Fibroblast of the aortic adventitia (primary cell): ENCODE results near the gene PCDHA1. TPM values are rescaled to one million over a fixed set of nuclear protein-coding genes. Genes with fewer than 3 reads are reported as not detected.

Experiments
- DNase-seq: peaks from one replicate; pipeline ENCODE4 v3.0.0-alpha.2; 2010; ENCODE audit warnings: low read depth
- H3K4me3 ChIP-seq: 2 replicates; pipeline ENCODE4 v1.5.1; 2011; ENCODE audit warnings: low read depth, mild to moderate bottlenecking, control low read depth, low read length, moderate library complexity
- total RNA-seq: library from RNA; depleted of rRNA; stranded (reverse); fragments of >200 nt; gene quantifications from 2 replicates; pipeline ENCODE4 v1.2.3, GENCODE V29; 2012; ENCODE audit warnings: low replicate concordance
- TF ChIP-seq, protein P1 (sequence below): IDR thresholded peaks from 2 replicates; pipeline ENCODE4 v1.5.1; 2011; ENCODE audit warnings: mild to moderate bottlenecking, low read length, control low read depth, inconsistent platforms; ENCODE audit not compliant: insufficient read depth

PCDHA1 gene
- total RNA-seq, 1 donor = 0.09 TPM

DNA sequence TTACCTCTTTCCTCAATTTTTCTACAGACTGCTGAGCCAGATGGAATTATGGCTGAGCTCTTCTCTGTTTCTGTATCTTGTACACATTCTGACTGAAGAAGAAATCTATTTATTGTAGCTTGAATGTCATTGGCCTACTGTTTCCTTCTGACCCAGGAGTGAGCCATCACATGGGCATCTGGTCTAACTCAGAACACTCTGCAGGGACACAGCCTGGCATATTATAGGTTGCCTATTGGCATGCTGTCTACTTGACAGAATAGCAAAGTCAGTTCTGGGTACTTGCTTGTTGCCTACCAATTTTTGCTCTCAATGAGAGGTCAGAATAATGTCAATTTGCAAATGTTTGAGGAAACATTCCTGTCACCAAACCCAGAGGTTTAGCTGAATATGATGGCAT lies 187.6 kb downstream of the PCDHA1 start:
- H3K4me3 ChIP-seq = no peak overlapping the region
- TF ChIP-seq, protein P1, sequence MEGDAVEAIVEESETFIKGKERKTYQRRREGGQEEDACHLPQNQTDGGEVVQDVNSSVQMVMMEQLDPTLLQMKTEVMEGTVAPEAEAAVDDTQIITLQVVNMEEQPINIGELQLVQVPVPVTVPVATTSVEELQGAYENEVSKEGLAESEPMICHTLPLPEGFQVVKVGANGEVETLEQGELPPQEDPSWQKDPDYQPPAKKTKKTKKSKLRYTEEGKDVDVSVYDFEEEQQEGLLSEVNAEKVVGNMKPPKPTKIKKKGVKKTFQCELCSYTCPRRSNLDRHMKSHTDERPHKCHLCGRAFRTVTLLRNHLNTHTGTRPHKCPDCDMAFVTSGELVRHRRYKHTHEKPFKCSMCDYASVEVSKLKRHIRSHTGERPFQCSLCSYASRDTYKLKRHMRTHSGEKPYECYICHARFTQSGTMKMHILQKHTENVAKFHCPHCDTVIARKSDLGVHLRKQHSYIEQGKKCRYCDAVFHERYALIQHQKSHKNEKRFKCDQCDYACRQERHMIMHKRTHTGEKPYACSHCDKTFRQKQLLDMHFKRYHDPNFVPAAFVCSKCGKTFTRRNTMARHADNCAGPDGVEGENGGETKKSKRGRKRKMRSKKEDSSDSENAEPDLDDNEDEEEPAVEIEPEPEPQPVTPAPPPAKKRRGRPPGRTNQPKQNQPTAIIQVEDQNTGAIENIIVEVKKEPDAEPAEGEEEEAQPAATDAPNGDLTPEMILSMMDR = no peak
- DNase-seq = no peak

DNA sequence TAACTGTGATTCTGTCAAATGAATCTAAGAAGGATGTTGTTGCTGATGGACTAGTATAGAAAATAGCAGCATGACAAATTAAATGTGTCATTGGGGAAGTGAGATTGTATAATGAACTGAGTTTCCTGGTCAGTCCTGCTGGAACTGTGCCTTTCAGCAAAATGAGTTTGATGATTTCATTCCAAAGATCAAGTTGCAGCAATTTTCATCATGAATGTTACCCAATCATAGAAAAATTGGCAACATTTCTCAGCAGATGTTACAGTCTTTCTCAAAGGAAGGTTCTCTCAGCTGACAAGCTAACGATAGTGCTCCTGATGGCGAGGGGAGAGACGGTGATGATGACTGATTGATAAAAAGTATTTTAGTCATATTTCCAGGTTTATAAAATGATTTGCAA lies 191.1 kb downstream of the PCDHA1 start:
- TF ChIP-seq, protein P1 = no peak

DNA sequence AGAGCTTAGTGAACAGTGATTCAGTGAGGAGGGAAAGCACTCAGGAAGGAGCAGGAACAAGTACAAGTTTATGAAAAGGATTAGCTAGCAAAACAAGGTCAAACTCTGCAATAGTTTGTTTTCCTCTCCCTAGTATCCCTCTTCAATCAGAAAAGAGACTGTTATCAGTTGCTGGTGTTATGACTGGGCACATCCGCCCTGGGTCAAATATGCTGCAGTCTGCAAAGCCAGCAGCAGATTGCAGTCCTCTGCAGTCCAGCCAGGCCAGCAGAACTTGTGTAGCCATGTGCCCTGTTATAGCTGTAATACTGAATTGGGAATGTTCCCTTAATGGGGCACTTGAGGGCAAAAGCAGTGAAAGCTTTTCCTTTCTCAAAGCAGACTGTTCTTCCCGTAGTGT lies 192.3 kb downstream of the PCDHA1 start:
- no peak for DNase-seq
- H3K4me3 ChIP-seq = no peak overlapping the region
- TF ChIP-seq, protein P1 = no peak

More for the DNA sequence above, 191.1 kb downstream of the PCDHA1 start:
- DNase-seq = no peak
- no peak overlapping the region for H3K4me3 ChIP-seq

GRCh38 chr5:140978983-140979382 lies 193.0 kb downstream of the PCDHA1 start:
- TF ChIP-seq, protein P1 = no peak
- no peak overlapping the region for H3K4me3 ChIP-seq
- no peak for DNase-seq

- H3K4me3 ChIP-seq = no peak overlapping the region
- DNase-seq = no peak
- TF ChIP-seq, protein P1 = no peak
Measured at GRCh38 chr5:140982083-140982716, 196.3 kb downstream of the PCDHA1 start.

DNA sequence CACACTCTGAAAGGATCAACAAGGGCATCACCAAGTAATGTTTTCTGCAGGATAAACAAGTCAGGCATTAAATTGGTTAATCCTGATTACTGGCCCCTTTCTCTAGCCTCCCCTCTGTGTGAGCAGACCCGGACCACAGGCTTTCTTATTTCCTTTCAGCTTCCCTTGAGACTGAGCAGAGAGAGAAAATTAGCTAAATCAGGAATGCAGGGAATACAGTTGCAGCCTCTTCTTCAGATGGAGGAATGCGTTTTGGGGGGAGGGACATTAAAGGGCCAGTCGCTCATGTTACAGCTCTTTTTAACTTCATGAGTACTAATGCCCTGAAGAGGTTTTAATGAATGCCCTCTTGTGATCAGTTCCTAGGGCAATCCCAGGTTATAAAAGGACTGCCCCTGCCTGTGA lies 200.2 kb downstream of the PCDHA1 start:
- no peak for DNase-seq
- TF ChIP-seq, protein P1 = no peak
- no peak overlapping the region for H3K4me3 ChIP-seq

- no peak for DNase-seq
- TF ChIP-seq, protein P1 = no peak
- no peak overlapping the region for H3K4me3 ChIP-seq
Measured at GRCh38 chr5:140988100-140988499, 202.2 kb downstream of the PCDHA1 start.
